Stimulated activated memory B cell treated with anti-CD40 and anti-IgM and Interleukin-4, amounts not matched to agents 10 μg/mL and 1 μg/mL and 100 μg/mL, for 72 hours (primary cell): Measurements from ENCODE around the gene CDH4.
"Not testable (repeated sequence)": the region's sequence is repeated elsewhere in the genome, so short reads cannot be mapped to it uniquely, and the experiment has no call there.

Experiments used
- ATAC-seq: fragments of 150-1000 bp; cut with Tn5 transposase; 2 replicates; pipeline ENCODE4 v1.10.0; 2021
- H3K27ac Mint-ChIP-seq: one replicate; pipeline ENCODE4 v1.8.0; 2022; ENCODE audit warnings: mild to moderate bottlenecking, mixed read lengths
- H3K27me3 Mint-ChIP-seq: one replicate; pipeline ENCODE4 v1.8.0; 2022; ENCODE audit warnings: mixed read lengths
- H3K36me3 Mint-ChIP-seq: one replicate; pipeline ENCODE4 v1.8.0; 2022; ENCODE audit warnings: mixed read lengths
- H3K4me1 Mint-ChIP-seq: one replicate; pipeline ENCODE4 v1.8.0; 2022; ENCODE audit warnings: mixed read lengths
- H3K4me3 Mint-ChIP-seq: one replicate; pipeline ENCODE4 v1.8.0; 2022; ENCODE audit warnings: mild to moderate bottlenecking, moderate library complexity, mixed read lengths
- H3K9me3 Mint-ChIP-seq: one replicate; pipeline ENCODE4 v1.8.0; 2022; ENCODE audit warnings: mixed read lengths

CDH4 gene

DNA sequence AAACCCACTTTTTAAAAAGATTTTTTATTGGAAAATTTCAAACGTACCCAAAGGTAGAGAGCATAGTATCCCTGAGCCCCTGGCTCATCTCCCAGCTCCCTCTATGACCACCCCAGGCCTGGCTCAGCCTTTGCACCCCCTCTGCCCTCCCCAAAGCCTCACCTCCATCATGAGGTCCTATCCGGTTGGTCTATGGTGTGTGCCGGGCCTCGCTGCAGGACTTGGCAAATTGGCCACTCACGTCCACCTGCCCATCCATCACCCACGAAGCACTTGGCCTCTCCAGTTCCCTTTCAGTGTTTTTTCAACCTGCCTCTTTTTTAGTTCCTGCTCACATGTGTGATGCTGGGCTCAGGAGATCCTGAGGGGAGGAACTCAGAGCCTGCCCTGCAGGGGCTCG lies 147.4 kb downstream of the CDH4 start:
- peaks cover 2% of the 10 kb centered on the region for H3K9me3 Mint-ChIP-seq
- no peak overlapping the region for H3K4me3 Mint-ChIP-seq
- ATAC-seq = no peak
- H3K36me3 Mint-ChIP-seq = no peaks in the 10 kb centered on the region
- H3K27ac Mint-ChIP-seq = no peak overlapping the region
- H3K27me3 Mint-ChIP-seq = no peaks in the 10 kb centered on the region
- no peaks in the 10 kb centered on the region for H3K4me1 Mint-ChIP-seq

DNA sequence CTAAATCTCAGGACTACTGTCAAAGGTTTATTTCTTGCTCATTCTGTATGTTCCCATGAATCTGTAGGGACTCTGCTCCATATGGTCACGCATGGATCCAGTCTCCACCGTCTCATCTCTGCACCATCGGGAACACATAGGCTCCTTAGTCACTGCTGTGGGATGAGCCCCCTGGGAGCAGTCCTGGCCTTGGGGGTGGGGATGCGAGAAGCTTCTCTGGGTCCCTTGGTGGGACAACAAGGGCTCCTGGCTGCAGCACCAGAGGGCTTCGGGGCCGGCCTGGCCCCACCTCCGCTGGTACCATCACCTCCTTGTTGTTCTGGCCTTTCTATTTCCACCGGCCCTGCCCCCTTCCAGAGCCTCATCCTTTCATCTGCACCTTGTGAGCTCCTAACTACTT lies 148.4 kb downstream of the CDH4 start:
- H3K9me3 Mint-ChIP-seq = peaks cover 2% of the 10 kb centered on the region
- H3K36me3 Mint-ChIP-seq = no peaks in the 10 kb centered on the region
- ATAC-seq = no peak
- H3K27ac Mint-ChIP-seq = no peak overlapping the region
- no peaks in the 10 kb centered on the region for H3K27me3 Mint-ChIP-seq
- H3K4me1 Mint-ChIP-seq = no peaks in the 10 kb centered on the region
- no peak overlapping the region for H3K4me3 Mint-ChIP-seq

DNA sequence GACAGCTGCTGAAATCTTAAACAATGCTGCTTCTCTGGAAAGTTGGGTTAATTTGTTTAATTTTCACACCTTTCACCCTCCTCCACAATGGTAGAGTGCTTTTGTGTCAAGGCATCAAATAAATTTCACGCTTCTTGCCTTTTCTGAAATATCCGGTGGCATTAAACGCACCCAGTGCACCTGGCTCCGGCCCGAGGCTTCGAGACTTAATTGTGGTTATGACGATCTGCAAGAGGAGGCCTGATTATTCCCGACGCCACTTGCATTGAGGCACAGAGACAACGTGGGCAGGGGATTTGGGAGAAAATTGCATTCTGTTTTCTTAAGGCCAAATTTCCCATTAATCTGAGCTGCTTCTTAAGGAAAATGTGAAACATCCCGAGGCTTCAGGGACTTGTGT lies 152.2 kb downstream of the CDH4 start:
- Mint-ChIP-seq H3K27ac (no peak overlapping the region), H3K4me3 (no peak overlapping the region), H3K9me3 (peaks cover 13% of the 10 kb centered on the region), H3K4me1 (no peaks in the 10 kb centered on the region), H3K27me3 (no peaks in the 10 kb centered on the region), H3K36me3 (no peaks in the 10 kb centered on the region)
- no peak for ATAC-seq

DNA sequence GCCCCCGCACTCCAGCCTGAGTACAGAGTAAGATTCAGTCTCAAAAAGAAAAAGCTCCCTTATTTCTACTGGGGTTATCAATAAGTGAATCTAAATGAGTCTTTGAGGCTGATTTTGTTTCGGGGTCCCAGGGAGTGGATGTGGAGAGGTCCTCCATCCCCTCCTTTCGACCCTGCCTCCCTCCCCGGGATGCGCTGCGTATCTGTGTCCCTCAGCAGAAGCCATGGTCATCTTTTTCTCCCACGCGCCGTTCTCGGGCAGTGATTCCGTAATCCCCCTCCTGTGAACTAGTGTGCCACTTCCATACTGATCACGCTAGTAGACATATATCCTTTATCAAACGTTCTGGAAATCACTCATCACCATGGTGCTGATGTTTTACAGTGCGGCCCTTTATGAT lies 152.9 kb downstream of the CDH4 start:
- no peak for ATAC-seq
- no peak overlapping the region for H3K27ac Mint-ChIP-seq
- H3K36me3 Mint-ChIP-seq = no peaks in the 10 kb centered on the region
- H3K27me3 Mint-ChIP-seq = no peaks in the 10 kb centered on the region
- peaks cover 13% of the 10 kb centered on the region for H3K9me3 Mint-ChIP-seq
- H3K4me3 Mint-ChIP-seq = no peak overlapping the region
- no peaks in the 10 kb centered on the region for H3K4me1 Mint-ChIP-seq

DNA sequence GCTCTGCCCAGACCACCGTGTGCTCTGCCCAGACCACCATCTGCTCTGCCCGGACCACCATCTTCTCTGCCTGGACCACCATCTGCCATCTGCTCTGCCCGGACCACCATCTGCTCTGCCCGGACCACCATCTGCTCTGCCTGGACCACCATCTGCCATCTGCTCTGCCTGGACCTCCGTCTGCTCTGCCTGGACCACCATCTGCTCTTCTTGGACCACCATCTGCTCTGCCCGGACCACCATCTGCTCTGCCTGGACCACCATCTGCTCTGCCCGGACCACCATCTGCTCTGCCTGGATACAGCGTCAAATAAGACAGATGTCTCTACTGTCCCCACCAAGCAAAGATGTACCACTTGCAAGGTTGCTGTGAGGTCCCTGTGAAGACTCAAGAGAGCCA lies 154.7 kb downstream of the CDH4 start:
- ATAC-seq, H3K27ac Mint-ChIP-seq, H3K4me3 Mint-ChIP-seq, H3K36me3 Mint-ChIP-seq, H3K27me3 Mint-ChIP-seq, H3K4me1 Mint-ChIP-seq: not testable (repeated sequence)
- H3K9me3 Mint-ChIP-seq = peaks cover 13% of the 10 kb centered on the region

DNA sequence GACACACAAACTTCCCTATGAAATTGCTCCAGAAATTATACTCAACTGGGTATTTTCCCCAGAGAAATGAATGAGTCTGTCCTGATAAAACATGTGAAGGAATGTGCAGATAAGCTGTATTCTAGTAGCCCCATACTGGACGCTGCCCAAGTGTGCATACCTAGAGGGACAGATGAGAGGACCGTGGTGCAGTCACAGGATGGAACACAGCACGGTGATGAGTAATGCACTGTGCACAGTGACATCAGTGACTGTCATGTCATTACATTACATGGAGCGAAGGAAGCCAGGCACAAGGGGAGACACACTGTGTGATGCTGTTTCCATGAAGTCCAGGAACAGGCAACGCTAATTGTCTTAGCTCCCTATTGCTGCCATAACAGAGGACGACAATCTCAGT lies 155.5 kb downstream of the CDH4 start:
- Mint-ChIP-seq H3K9me3 (peaks cover 13% of the 10 kb centered on the region), H3K36me3 (no peaks in the 10 kb centered on the region), H3K27me3 (no peaks in the 10 kb centered on the region), H3K4me3 (no peak overlapping the region), H3K4me1 (no peaks in the 10 kb centered on the region), H3K27ac (no peak overlapping the region)
- no peak for ATAC-seq

DNA sequence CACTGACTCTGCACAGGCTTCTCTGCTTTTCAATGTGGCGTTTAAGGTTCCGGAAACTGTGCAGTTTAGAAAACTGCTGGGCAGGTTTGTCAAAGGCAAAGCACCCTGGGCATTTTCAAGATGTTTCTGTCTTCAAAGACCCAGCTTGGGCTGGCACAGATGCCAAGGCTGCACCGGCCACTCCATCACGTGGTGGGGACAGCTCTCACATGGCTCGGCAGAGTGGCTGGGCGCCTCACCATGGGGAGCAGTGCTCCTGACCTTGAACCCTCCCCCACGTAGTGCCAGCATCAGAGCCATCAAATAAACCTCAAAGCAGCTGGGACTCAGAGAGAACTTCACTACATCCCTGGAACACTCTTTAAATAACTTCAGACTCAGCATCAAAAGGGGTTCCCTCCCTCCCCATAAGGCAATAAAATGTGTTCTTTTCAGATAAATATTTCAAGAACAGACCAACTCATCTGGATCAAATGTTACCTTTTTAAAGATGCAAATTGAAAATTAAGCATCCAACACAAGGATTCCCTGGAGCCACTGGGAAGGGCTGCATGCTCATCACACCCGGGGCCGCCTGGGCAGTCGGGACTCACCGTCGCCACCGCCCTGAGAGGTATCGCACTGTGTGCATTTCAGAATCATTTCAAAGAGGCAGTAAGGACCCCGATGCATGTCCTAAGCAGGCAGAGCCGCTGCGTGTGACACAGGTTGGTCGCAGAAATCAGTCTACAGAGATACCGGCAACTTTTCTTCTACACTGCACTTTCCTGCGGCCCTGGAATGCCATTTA lies 157.1 kb downstream of the CDH4 start:
- H3K27me3 Mint-ChIP-seq = no peaks in the 10 kb centered on the region
- H3K4me1 Mint-ChIP-seq = no peaks in the 10 kb centered on the region
- H3K36me3 Mint-ChIP-seq = no peaks in the 10 kb centered on the region
- no peak overlapping the region for H3K27ac Mint-ChIP-seq
- H3K4me3 Mint-ChIP-seq = no peak overlapping the region
- H3K9me3 Mint-ChIP-seq = peaks cover 11% of the 10 kb centered on the region
- ATAC-seq = no peak

DNA sequence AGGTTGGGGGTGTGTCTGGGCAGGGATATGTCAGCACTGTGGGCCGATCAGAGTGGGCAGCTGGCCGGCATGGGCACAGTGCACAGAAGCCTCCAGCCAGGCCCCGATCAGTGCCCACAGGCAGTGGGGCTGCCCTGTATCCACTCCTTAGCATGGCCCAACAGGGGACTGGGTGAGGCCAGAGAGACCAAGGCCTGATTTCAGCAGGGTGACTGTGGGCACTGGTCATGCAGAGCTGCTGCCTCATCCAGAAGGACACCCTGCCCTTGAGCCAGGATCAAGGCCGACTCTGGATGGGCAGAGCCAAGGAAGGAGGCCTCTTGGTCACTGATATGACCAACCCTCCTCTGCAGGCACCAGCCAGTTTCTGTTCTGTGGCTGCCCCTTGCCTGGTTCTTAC lies 159.7 kb downstream of the CDH4 start:
- Mint-ChIP-seq H3K27me3 (no peaks in the 10 kb centered on the region), H3K4me1 (no peaks in the 10 kb centered on the region), H3K9me3 (peaks cover 5% of the 10 kb centered on the region), H3K4me3 (no peak overlapping the region), H3K36me3 (no peaks in the 10 kb centered on the region), H3K27ac (no peak overlapping the region)
- ATAC-seq = no peak

DNA sequence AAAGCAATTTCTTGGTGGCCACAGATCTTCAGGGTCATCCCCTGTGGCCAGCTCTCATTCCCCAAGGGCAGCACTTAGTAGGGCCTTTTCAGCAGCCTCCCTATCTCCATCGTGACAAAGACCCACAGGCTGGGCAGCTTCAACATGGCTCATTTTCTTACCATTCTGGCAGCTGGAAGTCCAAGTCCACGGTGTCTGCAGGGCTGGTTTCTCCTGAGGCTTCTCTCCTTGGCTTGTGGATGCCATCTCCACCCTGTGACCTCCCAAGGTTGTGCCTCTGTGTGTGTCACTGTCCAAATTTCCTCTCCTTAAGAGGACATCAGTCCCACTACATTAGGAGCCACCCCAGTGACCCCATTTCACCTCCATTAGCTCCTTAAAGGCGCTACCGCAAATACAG lies 161.7 kb downstream of the CDH4 start:
- Mint-ChIP-seq H3K9me3 (no peaks in the 10 kb centered on the region), H3K4me1 (no peaks in the 10 kb centered on the region), H3K4me3 (no peak overlapping the region), H3K36me3 (no peaks in the 10 kb centered on the region), H3K27me3 (no peaks in the 10 kb centered on the region), H3K27ac (no peak overlapping the region)
- no peak for ATAC-seq

DNA sequence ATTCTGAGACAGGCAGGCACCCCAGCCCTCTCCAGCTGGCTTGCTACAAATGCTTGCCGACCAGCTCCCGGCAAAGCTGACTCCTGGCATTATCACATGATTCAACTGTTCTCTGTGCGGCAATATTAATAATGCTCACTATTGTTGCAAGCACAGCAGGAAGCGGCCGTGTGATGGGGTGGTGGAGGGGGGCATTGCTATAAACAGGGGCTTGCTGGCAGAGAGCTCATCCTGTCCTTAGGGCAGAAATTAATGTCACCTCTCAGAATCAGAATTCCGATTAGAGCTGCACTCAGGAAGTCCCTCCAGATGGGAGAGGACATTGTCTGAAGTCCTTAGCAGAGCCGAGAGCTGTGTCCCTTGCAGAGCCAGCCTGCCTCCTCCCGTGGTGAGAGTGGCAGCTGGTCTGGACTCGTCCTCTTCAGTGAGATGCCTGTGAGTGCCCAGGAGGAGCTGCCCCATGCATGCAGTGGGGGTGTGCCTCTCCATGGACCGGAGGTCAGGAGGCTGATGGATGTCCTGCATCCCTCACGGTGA lies 162.5 kb downstream of the CDH4 start:
- no peak overlapping the region for H3K27ac Mint-ChIP-seq
- H3K4me3 Mint-ChIP-seq = no peak overlapping the region
- H3K9me3 Mint-ChIP-seq = no peaks in the 10 kb centered on the region
- no peak for ATAC-seq
- H3K4me1 Mint-ChIP-seq = no peaks in the 10 kb centered on the region
- no peaks in the 10 kb centered on the region for H3K36me3 Mint-ChIP-seq
- H3K27me3 Mint-ChIP-seq = no peaks in the 10 kb centered on the region

DNA sequence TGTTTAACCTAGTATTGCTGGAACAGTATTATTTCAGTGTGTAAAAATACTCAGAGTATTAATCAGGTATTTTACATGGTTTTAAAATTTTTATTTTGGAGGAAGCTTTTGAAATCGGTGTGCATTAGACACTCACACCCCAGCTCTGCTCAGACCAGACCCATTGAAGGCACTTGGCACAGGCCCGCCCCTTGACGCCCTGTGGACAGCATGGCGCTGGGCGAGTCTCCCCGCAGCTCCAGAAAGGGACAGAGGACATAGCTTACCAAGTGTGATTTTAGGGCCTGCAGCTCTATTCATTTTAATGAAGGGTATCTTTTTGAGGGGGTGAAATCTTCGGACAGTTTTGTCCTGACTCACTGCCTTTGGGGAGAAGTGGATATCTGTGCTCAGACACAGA lies 164.5 kb downstream of the CDH4 start:
- no peak overlapping the region for H3K4me3 Mint-ChIP-seq
- H3K27ac Mint-ChIP-seq = no peak overlapping the region
- no peaks in the 10 kb centered on the region for H3K9me3 Mint-ChIP-seq
- no peak for ATAC-seq
- H3K27me3 Mint-ChIP-seq = no peaks in the 10 kb centered on the region
- no peaks in the 10 kb centered on the region for H3K4me1 Mint-ChIP-seq
- H3K36me3 Mint-ChIP-seq = no peaks in the 10 kb centered on the region

DNA sequence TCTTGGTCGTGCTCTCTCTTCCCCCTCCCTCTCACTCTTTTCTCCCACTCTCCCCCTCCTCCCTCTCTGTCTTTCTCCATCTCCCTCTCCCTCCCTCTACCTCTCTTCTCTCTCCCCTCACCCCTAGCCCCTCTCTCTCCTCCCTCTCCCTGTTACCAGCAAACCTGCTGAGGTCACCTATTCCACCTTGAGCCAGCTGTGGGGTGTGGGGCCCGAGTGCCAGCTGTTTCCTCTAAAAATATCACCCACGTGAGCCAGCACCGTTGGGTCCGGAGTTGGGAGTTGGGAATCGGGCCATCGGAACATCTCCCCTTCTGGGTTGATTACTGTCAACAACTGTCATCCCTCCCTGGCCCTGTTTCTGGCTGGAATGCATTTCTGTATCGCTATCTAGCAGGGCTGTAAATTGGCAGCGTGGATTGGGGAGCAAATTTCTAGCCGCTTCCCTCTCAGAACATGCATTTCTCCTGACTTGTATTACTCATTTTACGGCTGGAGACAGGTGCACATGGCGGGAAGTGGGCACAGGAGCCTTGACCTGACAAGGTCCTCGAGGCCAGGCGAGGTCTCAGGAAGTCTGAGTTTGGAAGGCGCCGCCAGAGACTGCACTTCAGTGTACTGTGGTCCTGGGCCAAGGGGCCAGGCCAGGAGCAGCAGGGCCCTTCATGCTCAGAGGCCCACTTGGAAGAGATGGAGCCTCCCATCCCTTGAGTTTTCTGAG lies 165.3 kb downstream of the CDH4 start:
- Mint-ChIP-seq H3K27me3 (no peaks in the 10 kb centered on the region), H3K4me1 (no peaks in the 10 kb centered on the region), H3K9me3 (no peaks in the 10 kb centered on the region), H3K4me3 (no peak overlapping the region), H3K36me3 (no peaks in the 10 kb centered on the region), H3K27ac (no peak overlapping the region)
- no peak for ATAC-seq

DNA sequence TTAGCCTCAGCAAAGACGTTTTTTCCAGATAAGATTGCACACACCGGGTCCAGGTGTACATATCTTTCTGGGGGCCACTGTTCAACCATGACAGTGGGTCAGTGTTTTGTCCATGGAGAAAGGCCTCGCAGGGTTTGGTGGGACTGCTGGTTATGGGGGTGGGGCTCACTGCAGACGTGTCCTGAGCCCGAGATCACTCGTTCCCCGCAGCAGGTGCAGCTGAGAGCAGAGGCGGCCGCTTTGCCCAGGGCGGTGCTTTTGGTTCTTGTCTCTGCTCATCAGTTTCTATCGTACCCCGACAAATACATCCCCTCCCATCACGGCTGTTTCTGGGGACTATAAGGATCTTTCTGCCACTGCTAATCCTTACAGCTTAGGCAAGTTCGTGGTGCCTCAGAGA lies 166.9 kb downstream of the CDH4 start:
- no peaks in the 10 kb centered on the region for H3K36me3 Mint-ChIP-seq
- H3K4me3 Mint-ChIP-seq = no peak overlapping the region
- no peaks in the 10 kb centered on the region for H3K27me3 Mint-ChIP-seq
- no peak for ATAC-seq
- H3K9me3 Mint-ChIP-seq = no peaks in the 10 kb centered on the region
- H3K4me1 Mint-ChIP-seq = no peaks in the 10 kb centered on the region
- H3K27ac Mint-ChIP-seq = no peak overlapping the region

DNA sequence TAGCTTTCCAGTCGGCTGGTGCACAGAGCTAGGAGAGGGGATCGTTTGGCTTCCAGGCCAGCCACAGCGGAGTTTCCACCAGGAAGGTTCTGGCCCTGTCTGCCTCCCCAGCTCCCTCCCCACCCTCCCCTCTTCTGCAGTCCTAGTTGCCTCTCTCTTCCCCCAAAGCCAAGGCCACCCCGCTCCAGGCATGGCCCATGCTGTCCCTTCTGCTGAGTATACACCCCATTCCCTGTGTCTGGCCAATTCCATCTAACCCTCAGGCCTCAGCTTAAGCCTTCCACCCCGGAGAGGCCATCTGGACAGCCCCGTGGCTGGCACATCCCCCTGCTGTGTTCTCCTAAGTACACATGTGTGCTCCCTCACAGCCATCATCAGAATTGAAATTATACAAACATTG lies 167.4 kb downstream of the CDH4 start:
- H3K9me3 Mint-ChIP-seq = no peaks in the 10 kb centered on the region
- no peak for ATAC-seq
- no peaks in the 10 kb centered on the region for H3K27me3 Mint-ChIP-seq
- H3K27ac Mint-ChIP-seq = no peak overlapping the region
- no peak overlapping the region for H3K4me3 Mint-ChIP-seq
- H3K36me3 Mint-ChIP-seq = no peaks in the 10 kb centered on the region
- H3K4me1 Mint-ChIP-seq = no peaks in the 10 kb centered on the region

DNA sequence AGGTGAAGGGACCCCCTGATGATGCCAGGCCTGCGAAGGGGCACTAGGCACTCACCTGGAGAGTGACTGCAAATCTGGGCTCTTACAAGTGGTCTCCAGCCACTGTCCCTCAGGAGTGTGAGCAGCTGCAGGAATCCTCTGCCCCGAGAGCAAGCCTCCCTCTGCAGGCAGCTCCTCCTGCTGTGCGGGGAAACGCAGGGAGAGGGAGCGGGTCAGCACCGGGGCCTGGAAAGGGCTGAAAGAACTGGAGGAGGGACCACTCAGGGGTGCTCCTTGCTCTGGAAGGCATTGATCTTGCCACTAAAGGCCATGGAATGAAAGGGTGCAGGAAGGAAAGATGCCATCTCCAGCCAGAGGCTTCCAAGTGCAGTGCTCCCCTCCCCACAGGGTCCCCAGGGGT lies 168.0 kb downstream of the CDH4 start:
- H3K9me3 Mint-ChIP-seq = no peaks in the 10 kb centered on the region
- ATAC-seq = no peak
- no peak overlapping the region for H3K4me3 Mint-ChIP-seq
- no peaks in the 10 kb centered on the region for H3K4me1 Mint-ChIP-seq
- no peak overlapping the region for H3K27ac Mint-ChIP-seq
- H3K36me3 Mint-ChIP-seq = no peaks in the 10 kb centered on the region
- H3K27me3 Mint-ChIP-seq = no peaks in the 10 kb centered on the region

DNA sequence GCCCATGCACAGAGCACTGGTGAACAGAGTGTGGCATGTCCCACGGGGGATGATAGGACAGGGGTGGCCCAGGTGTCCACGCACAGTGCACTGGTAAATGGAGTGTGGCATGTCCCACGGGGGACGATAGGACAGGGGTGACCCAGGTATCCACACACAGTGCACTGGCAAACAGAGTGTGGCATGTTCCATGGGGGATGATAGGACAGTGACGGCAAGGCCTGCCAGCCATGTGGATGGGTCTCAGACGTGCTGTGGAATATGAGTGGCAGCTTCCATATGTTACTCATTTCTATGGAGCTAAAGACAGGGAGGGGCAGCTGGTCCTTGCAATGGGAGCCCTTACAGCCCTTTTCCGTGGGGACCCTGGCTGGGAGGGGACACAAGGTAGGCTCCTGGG lies 168.7 kb downstream of the CDH4 start:
- no peak for ATAC-seq
- no peak overlapping the region for H3K4me3 Mint-ChIP-seq
- H3K4me1 Mint-ChIP-seq = no peaks in the 10 kb centered on the region
- H3K27me3 Mint-ChIP-seq = no peaks in the 10 kb centered on the region
- H3K36me3 Mint-ChIP-seq = no peaks in the 10 kb centered on the region
- H3K9me3 Mint-ChIP-seq = no peaks in the 10 kb centered on the region
- no peak overlapping the region for H3K27ac Mint-ChIP-seq
